ENCODE measurements around the gene FOXP2. TPM values are rescaled to one million over a fixed set of nuclear protein-coding genes. Genes with fewer than 3 reads are reported as not detected.
A peak's percentile ranks its signal among the peaks of the same experiment; 100 is the strongest.
"Not testable (repeated sequence)": the region's sequence is repeated elsewhere in the genome, so short reads cannot be mapped to it uniquely, and the experiment has no call there.

The FOXP2 gene
- total RNA-seq, 2 donors from 2014 or later, result 13.3 to 14.9 TPM

DNA sequence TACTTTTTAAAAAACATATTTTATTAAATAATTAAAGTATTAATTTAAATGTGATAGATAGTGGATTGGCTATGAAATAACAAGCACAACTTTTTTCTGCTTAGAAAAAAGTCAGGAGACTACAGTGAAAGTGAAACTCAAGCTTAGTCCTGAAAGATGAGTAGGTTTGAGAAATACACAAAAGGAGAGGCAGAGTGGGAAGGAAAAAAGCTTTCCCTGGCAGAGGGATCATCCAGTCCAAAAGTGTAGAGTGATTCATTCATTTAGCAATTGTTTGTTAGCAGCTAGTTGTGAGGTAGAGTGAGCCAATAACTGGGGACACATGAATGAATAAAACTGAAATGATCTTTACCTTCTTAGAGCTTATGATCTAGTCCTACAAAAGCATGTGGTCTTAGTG lies 93.5 kb downstream of the FOXP2 start:
- Histone ChIP-seq H3K27ac (ENCODE audit: low read depth, low read length) (no peak overlapping the region), H3K27me3 (ENCODE audit: control insufficient read depth, insufficient read depth, low read length, poor library complexity, severe bottlenecking) (no peaks in the 10 kb centered on the region), H3K4me1 (ENCODE audit: control insufficient read depth, insufficient read depth, low read length) (no peaks in the 10 kb centered on the region), H3K4me3 (ENCODE audit: low read length) (no peak overlapping the region), H3K36me3 (ENCODE audit: control insufficient read depth, insufficient read depth, low read length) (no peaks in the 10 kb centered on the region), H3K9me3 (ENCODE audit: control insufficient read depth, low read length) (no peaks in the 10 kb centered on the region), H3K9ac (ENCODE audit: extremely low read depth, low read length, poor library complexity, severe bottlenecking) (no peak overlapping the region)
- Mint-ChIP-seq H3K27ac (no peak overlapping the region), H3K36me3 (ENCODE audit: low read depth) (no peaks in the 10 kb centered on the region), H3K4me3 (no peak overlapping the region), H3K27me3 (ENCODE audit: insufficient read depth) (no peaks in the 10 kb centered on the region), H3K4me1 (no peaks in the 10 kb centered on the region), H3K9me3 (no peaks in the 10 kb centered on the region)
- DNase-seq, result no peak
- TF ChIP-seq, protein P1, sequence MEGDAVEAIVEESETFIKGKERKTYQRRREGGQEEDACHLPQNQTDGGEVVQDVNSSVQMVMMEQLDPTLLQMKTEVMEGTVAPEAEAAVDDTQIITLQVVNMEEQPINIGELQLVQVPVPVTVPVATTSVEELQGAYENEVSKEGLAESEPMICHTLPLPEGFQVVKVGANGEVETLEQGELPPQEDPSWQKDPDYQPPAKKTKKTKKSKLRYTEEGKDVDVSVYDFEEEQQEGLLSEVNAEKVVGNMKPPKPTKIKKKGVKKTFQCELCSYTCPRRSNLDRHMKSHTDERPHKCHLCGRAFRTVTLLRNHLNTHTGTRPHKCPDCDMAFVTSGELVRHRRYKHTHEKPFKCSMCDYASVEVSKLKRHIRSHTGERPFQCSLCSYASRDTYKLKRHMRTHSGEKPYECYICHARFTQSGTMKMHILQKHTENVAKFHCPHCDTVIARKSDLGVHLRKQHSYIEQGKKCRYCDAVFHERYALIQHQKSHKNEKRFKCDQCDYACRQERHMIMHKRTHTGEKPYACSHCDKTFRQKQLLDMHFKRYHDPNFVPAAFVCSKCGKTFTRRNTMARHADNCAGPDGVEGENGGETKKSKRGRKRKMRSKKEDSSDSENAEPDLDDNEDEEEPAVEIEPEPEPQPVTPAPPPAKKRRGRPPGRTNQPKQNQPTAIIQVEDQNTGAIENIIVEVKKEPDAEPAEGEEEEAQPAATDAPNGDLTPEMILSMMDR (conservative IDR thresholded peaks at IDR 0.05), result no peak

DNA sequence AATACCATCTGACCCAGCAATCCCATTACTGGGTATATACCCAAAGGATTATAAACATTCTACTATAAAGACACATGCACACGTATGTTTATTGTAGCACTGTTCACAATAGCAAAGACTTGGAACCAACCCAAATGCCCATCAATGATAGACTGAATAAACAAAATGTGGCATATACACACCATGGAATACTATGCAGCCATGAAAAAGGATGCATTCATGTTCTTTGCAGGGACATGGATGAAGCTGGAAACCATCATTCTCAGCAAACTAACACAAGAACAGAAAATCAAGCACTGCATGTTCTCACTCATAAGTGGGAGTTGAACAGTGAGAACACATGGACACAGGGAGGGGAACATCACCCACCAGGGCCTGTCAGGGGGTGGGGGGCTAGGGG lies 96.2 kb downstream of the FOXP2 start:
- WGBS, 2 experiments (ENCODE audit: insufficient coverage in 1 of 2, insufficient read length in 1 of 2), result 80 to 100% methylated on average over 1 of the region's 1 CpG
- not testable (repeated sequence) for H3K4me3 ChIP-seq (ENCODE audit: low read length); H3K9me3 Mint-ChIP-seq; H3K27ac ChIP-seq (ENCODE audit: low read depth, low read length); H3K4me3 Mint-ChIP-seq; DNase-seq; H3K9ac ChIP-seq (ENCODE audit: extremely low read depth, low read length, poor library complexity, severe bottlenecking); H3K27me3 ChIP-seq (ENCODE audit: control insufficient read depth, insufficient read depth, low read length, poor library complexity, severe bottlenecking); H3K36me3 ChIP-seq (ENCODE audit: control insufficient read depth, insufficient read depth, low read length); H3K4me1 ChIP-seq (ENCODE audit: control insufficient read depth, insufficient read depth, low read length); H3K27ac Mint-ChIP-seq; H3K9me3 ChIP-seq (ENCODE audit: control insufficient read depth, low read length); H3K4me1 Mint-ChIP-seq; H3K27me3 Mint-ChIP-seq (ENCODE audit: insufficient read depth); H3K36me3 Mint-ChIP-seq (ENCODE audit: low read depth)

DNA sequence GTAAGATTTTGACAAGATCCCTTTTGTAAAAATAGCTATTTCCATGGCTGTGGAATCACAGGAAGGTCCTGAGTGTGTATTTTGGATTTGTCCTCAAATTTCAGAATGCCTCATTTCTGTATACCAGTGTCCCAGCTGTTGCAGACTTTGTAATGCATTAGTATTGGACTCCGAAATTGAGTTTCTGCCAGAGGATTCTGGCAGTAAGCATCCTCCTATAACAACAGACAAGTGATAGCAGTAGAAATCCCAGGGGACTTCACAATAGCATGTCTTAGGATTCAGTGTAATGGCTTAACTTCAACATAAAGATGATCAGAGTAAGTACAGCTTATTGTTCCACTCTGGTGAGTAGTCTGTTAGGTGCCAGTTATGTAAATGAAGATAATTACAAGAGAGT lies 104.6 kb downstream of the FOXP2 start:
- Histone ChIP-seq H3K9me3 (ENCODE audit: control insufficient read depth, low read length) (no peaks in the 10 kb centered on the region), H3K4me1 (ENCODE audit: control insufficient read depth, insufficient read depth, low read length) (no peaks in the 10 kb centered on the region), H3K27ac (ENCODE audit: low read depth, low read length) (no peak overlapping the region), H3K9ac (ENCODE audit: extremely low read depth, low read length, poor library complexity, severe bottlenecking) (no peak overlapping the region), H3K27me3 (ENCODE audit: control insufficient read depth, insufficient read depth, low read length, poor library complexity, severe bottlenecking) (no peaks in the 10 kb centered on the region), H3K4me3 (ENCODE audit: low read length) (no peak overlapping the region), H3K36me3 (ENCODE audit: control insufficient read depth, insufficient read depth, low read length) (no peaks in the 10 kb centered on the region)
- H3K4me1 Mint-ChIP-seq, result no peaks in the 10 kb centered on the region
- TF ChIP-seq, protein P1 (conservative IDR thresholded peaks at IDR 0.05), result no peak
- no peaks in the 10 kb centered on the region for H3K36me3 Mint-ChIP-seq (ENCODE audit: low read depth)
- H3K9me3 Mint-ChIP-seq, result no peaks in the 10 kb centered on the region
- H3K27ac Mint-ChIP-seq, result no peak overlapping the region
- 88 to 100% methylated on average over 1 of the region's 1 CpG for WGBS, 2 experiments (ENCODE audit: insufficient coverage in 1 of 2, insufficient read length in 1 of 2)
- H3K4me3 Mint-ChIP-seq, result no peak overlapping the region
- H3K27me3 Mint-ChIP-seq (ENCODE audit: insufficient read depth), result no peaks in the 10 kb centered on the region
- DNase-seq, result no peak

DNA sequence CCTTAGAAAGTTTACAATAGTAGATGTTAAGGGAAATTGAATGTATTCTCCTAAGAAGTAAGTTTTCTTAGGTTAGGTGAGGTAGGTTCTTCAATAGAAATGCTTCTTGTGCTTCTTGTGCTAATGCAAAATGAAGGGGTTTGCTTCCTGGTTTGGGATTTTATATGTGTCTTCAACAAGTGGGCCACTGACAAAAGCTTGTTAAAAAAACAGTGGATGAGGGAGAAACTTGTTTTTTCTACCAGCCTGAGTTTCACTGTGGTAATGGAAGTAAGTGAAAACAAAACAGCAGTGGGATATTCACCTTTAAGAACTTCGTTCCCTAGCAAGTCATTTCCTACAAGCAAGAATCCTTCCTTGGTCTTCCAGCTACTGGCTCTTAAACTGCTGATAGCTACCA lies 107.5 kb downstream of the FOXP2 start:
- 80% methylated on average over 1 of the region's 1 CpG; no CpG with 5 or more reads in 1 of the 2 experiments for WGBS, 2 experiments (ENCODE audit: insufficient coverage in 1 of 2, insufficient read length in 1 of 2)
- H3K4me3 ChIP-seq (ENCODE audit: low read length), result no peak overlapping the region
- Mint-ChIP-seq H3K4me3 (no peak overlapping the region), H3K27ac (peak overlapping the region; percentile 39), H3K9me3 (no peaks in the 10 kb centered on the region), H3K4me1 (no peaks in the 10 kb centered on the region), H3K36me3 (ENCODE audit: low read depth) (no peaks in the 10 kb centered on the region), H3K27me3 (ENCODE audit: insufficient read depth) (no peaks in the 10 kb centered on the region)
- no peaks in the 10 kb centered on the region for H3K36me3 ChIP-seq (ENCODE audit: control insufficient read depth, insufficient read depth, low read length)
- no peak overlapping the region for H3K27ac ChIP-seq (ENCODE audit: low read depth, low read length)
- TF ChIP-seq, protein P1 (conservative IDR thresholded peaks at IDR 0.05), result no peak
- no peak for DNase-seq
- H3K9me3 ChIP-seq (ENCODE audit: control insufficient read depth, low read length), result no peaks in the 10 kb centered on the region
- H3K9ac ChIP-seq (ENCODE audit: extremely low read depth, low read length, poor library complexity, severe bottlenecking), result no peak overlapping the region
- no peaks in the 10 kb centered on the region for H3K27me3 ChIP-seq (ENCODE audit: control insufficient read depth, insufficient read depth, low read length, poor library complexity, severe bottlenecking)
- no peaks in the 10 kb centered on the region for H3K4me1 ChIP-seq (ENCODE audit: control insufficient read depth, insufficient read depth, low read length)

Measured in endodermal cell (in vitro differentiated cells).